GM19239 (cell line): Measurements from ENCODE around the gene FAHD2B.
"Not testable (repeated sequence)": the region's sequence is repeated elsewhere in the genome, so short reads cannot be mapped to it uniquely, and the experiment has no call there.

Experiments
- DNase-seq: peaks from one replicate; pipeline ENCODE4 v3.0.0; 2011; ENCODE audit warnings: low spot score; ENCODE audit not compliant: insufficient read length
- FAIRE-seq: peaks from 2 replicates; lab custom pipeline; 2011; peaks lifted over from hg19 to GRCh38; lab: Jason Lieb, UNC

Gene FAHD2B

GRCh38 chr2:97070915-97071314 is 23.8 kb downstream of the FAHD2B start:
- not testable (repeated sequence) for DNase-seq, FAIRE-seq

- FAIRE-seq, DNase-seq: not testable (repeated sequence)
These were observed 26.0 kb downstream of the FAHD2B start for GRCh38 chr2:97068722-97069121.

GRCh38 chr2:97068074-97068473 is 26.6 kb downstream of the FAHD2B start:
- FAIRE-seq = no peak
- DNase-seq = no peak

DNA sequence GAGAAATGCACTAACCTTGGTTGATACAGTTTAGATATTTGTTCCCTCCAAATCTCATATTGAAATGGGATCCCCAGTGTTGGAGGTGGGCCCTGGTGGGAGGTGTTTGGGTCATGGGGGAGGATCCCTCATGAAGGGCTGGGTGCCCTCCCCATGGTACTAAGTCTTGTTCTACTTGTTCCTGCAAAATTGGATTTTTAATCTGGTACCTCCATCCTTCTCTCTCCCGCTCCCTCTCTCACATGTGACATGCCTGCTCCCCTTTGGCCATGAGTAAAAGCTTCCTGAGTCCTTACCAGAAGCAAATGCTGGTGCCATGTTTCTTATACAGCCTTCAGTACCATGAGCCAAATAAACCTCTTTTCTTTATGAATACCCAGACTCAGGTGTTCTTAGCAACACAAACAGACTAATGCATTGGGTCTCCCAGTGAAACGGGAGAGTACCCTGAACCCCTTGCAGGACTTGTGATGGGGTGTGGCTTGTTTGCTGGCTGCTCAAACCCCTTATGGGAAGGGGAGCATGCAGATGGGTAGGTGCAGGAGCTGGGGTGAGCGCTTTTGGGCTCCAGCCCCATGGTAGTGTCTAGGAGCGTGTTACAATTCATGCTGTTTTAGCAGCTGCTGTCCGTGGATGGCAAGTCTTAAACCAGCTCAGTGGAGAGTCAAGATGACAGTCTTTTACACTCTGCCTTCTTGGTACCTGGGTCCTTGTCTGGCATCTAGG is 27.2 kb downstream of the FAHD2B start:
- FAIRE-seq (no peak), DNase-seq (no peak)

DNA sequence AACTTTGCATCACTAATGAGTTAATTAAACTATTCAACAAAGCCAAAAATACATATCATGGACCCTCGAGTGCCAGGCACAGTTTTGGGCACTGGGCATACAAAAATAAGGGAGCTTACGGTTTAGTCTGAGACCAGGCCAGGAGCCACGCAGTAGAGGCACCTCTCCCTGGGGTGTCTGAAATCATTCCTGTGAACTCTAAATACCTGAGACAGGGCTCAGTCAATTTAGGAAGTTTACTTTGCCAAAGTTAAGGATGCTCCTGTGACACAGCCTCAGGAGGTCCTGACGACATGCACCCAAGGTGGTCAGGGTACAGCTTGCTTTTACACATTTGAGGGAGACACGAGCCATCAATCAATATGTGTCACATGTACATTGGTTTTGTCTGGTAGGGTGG is 28.7 kb downstream of the FAHD2B start:
- not testable (repeated sequence) for DNase-seq, FAIRE-seq

GRCh38 chr2:97062020-97062419 is 32.7 kb downstream of the FAHD2B start:
- not testable (repeated sequence) for DNase-seq, FAIRE-seq

GRCh38 chr2:97059782-97060181 is 34.9 kb downstream of the FAHD2B start:
- not testable (repeated sequence) for DNase-seq, FAIRE-seq

DNA sequence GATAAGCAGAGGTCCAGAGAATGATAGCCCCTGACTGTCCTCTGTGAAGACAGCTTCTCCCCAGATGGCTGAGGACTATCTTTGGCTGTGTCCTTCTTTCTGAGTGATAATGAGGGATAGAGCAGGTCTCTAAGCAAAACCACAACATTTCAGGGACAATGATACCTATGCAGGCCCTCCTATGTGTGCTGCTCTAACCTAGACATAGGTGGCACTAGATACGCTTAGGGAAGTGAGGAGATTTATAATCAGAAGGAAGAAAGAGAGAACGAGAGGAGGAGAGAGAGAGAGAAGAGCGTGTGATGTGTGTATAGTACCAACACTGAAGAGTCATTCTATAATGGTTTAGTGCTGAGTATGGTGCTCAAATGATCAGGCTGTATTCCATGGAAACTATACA is 38.5 kb downstream of the FAHD2B start:
- not testable (repeated sequence) for FAIRE-seq, DNase-seq

DNA sequence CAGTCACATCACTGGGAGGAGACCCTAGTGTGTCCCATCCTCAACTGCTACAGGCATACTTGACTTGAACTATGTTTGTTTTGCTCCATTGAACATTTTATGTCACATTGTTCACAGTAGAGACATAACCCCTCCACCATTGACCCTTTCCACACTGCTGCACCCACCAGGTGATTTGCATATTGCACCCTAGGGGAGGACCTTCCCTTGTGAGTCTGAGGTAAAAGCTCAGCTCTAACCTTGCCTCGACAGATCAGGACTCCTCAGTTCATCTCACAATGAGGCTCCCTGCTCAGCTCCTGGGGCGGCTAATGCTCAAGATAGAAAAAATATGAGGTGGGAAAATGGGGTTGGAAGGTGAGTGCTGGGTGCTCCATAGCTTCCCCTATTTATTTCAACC is 44.6 kb downstream of the FAHD2B start:
- FAIRE-seq = not testable (repeated sequence)

GRCh38 chr2:97048448-97048847 is 46.2 kb downstream of the FAHD2B start:
- not testable (repeated sequence) for FAIRE-seq

More for the DNA sequence above, 44.6 kb downstream of the FAHD2B start:
- not testable (repeated sequence) for DNase-seq

DNA sequence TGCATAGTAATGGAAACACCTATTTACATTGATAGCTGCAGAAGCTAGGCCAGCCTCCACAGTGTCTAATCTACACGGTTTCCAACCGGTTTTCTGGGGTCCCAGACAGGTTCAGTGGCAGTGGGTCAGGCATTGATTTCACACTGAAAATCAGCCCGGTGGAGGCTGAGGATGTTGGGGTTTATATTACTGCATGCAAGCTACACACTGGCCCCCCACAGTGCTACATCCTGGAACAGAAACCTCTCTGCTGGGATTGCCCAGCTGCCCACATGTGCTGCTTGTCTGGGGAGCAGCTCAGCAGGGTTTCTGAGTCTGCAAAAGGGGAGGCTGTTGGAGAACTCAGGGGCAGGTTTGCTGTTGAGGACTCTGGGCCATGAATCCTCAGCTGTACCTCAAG is 48.0 kb downstream of the FAHD2B start:
- not testable (repeated sequence) for FAIRE-seq, DNase-seq

More at GRCh38 chr2:97048448-97048847, 46.2 kb downstream of the FAHD2B start:
- DNase-seq = not testable (repeated sequence)

- not testable (repeated sequence) for FAIRE-seq, DNase-seq
These were observed 48.7 kb downstream of the FAHD2B start for GRCh38 chr2:97045895-97046499.
